Mesothelial cell of epicardium (in vitro differentiated cells): Measurements from ENCODE around the gene MAN1A2. TPM values are rescaled to one million over a fixed set of nuclear protein-coding genes. Genes with fewer than 3 reads are reported as not detected.

Source experiments
- DNase-seq, 2 experiments: peaks; one replicate each; pipeline ENCODE4 v3.0.0; 2021; ENCODE audit warnings: low spot score in 2 of 2; ENCODE audit not compliant: unreplicated experiment in 2 of 2
- H3K27ac Mint-ChIP-seq: 2 replicates; pipeline ENCODE4 v1.8.0; 2021; ENCODE audit warnings: mixed read lengths
- H3K27me3 Mint-ChIP-seq: 2 replicates; pipeline ENCODE4 v1.8.0; 2021; ENCODE audit warnings: low read depth, mixed read lengths
- H3K36me3 Mint-ChIP-seq: 2 replicates; pipeline ENCODE4 v1.8.0; 2021; ENCODE audit warnings: mixed read lengths
- H3K4me1 Mint-ChIP-seq: 2 replicates; pipeline ENCODE4 v1.8.0; 2021; ENCODE audit warnings: mixed read lengths
- H3K4me3 Mint-ChIP-seq: 2 replicates; pipeline ENCODE4 v1.8.0; 2021; ENCODE audit warnings: mild to moderate bottlenecking, moderate library complexity, mixed read lengths
- H3K9me3 Mint-ChIP-seq: 2 replicates; pipeline ENCODE4 v1.8.0; 2021; ENCODE audit warnings: mixed read lengths
- CTCF ChIP-seq: fragments of 200-600 bp; sonication (generic); IDR thresholded peaks from one replicate; pipeline ENCODE4 v1.5.0; 2021; ENCODE audit warnings: antibody characterized with exemption; ENCODE audit not compliant: unreplicated experiment
- total RNA-seq: library from RNA; stranded (reverse); gene quantifications from 3 replicates; pipeline ENCODE4 v1.2.1, GENCODE V29; 2021

MAN1A2 gene
- total RNA-seq, 1 donor from 2014 or later, result 55.1 TPM

- no peak overlapping the region for H3K4me3 Mint-ChIP-seq
- H3K9me3 Mint-ChIP-seq, result no peaks in the 10 kb centered on the region
Measured at GRCh38 chr1:117541003-117541402, 173.8 kb downstream of the MAN1A2 start.

GRCh38 chr1:117541585-117541984, 174.3 kb downstream of the MAN1A2 start:
- TF ChIP-seq CTCF, result no peak

More at GRCh38 chr1:117541003-117541402, 173.8 kb downstream of the MAN1A2 start:
- H3K27me3 Mint-ChIP-seq, result peaks cover 2% of the 10 kb centered on the region
- no peaks in the 10 kb centered on the region for H3K36me3 Mint-ChIP-seq
- H3K27ac Mint-ChIP-seq, result no peak overlapping the region
- no peak for DNase-seq
- H3K4me1 Mint-ChIP-seq, result peaks cover 7% of the 10 kb centered on the region
- TF ChIP-seq CTCF, result no peak

GRCh38 chr1:117544509-117545109, 177.4 kb downstream of the MAN1A2 start:
- TF ChIP-seq CTCF, result no peak
- Mint-ChIP-seq H3K27me3 (no peaks in the 10 kb centered on the region), H3K36me3 (no peaks in the 10 kb centered on the region), H3K4me1 (peaks cover 14% of the 10 kb centered on the region), H3K27ac (no peak overlapping the region), H3K4me3 (no peak overlapping the region), H3K9me3 (no peaks in the 10 kb centered on the region)
- DNase-seq, result no peak

More at GRCh38 chr1:117541585-117541984, 174.3 kb downstream of the MAN1A2 start:
- H3K27me3 Mint-ChIP-seq, result peaks cover 2% of the 10 kb centered on the region
- no peaks in the 10 kb centered on the region for H3K9me3 Mint-ChIP-seq
- no peak overlapping the region for H3K4me3 Mint-ChIP-seq
- H3K27ac Mint-ChIP-seq, result no peak overlapping the region
- no peak for DNase-seq
- peaks cover 7% of the 10 kb centered on the region for H3K4me1 Mint-ChIP-seq
- no peaks in the 10 kb centered on the region for H3K36me3 Mint-ChIP-seq

- no peaks in the 10 kb centered on the region for H3K36me3 Mint-ChIP-seq
- H3K4me3 Mint-ChIP-seq, result no peak overlapping the region
- H3K27ac Mint-ChIP-seq, result no peak overlapping the region
- DNase-seq, result no peak
- no peaks in the 10 kb centered on the region for H3K27me3 Mint-ChIP-seq
- TF ChIP-seq CTCF, result no peak
- H3K9me3 Mint-ChIP-seq, result no peaks in the 10 kb centered on the region
- peaks cover 14% of the 10 kb centered on the region for H3K4me1 Mint-ChIP-seq
Measured at GRCh38 chr1:117546467-117546866, 179.2 kb downstream of the MAN1A2 start.

GRCh38 chr1:117553471-117553870, 186.2 kb downstream of the MAN1A2 start:
- Mint-ChIP-seq H3K9me3 (peaks cover 15% of the 10 kb centered on the region), H3K36me3 (no peaks in the 10 kb centered on the region), H3K27ac (no peak overlapping the region), H3K27me3 (peaks cover 12% of the 10 kb centered on the region), H3K4me3 (no peak overlapping the region), H3K4me1 (peaks cover 2% of the 10 kb centered on the region)
- no peak for TF ChIP-seq CTCF
- no peak for DNase-seq

- no peak overlapping the region for H3K27ac Mint-ChIP-seq
- TF ChIP-seq CTCF, result no peak
- no peaks in the 10 kb centered on the region for H3K4me1 Mint-ChIP-seq
Measured at GRCh38 chr1:117555806-117556205, 188.6 kb downstream of the MAN1A2 start.

More at GRCh38 chr1:117555806-117556205, 188.6 kb downstream of the MAN1A2 start:
- no peak overlapping the region for H3K4me3 Mint-ChIP-seq
- peaks cover 12% of the 10 kb centered on the region for H3K27me3 Mint-ChIP-seq
- peaks cover 23% of the 10 kb centered on the region for H3K9me3 Mint-ChIP-seq
- no peak for DNase-seq
- no peaks in the 10 kb centered on the region for H3K36me3 Mint-ChIP-seq
